Caco-2 (cell line): ENCODE results near the gene MCFD2. TPM values are rescaled to one million over a fixed set of nuclear protein-coding genes. Genes with fewer than 3 reads are reported as not detected.

Source experiments
- BruUV-seq: library from RNA; stranded (reverse); fragments of 400-500 nt; replicated peaks from 2 replicates; lab custom pipeline; 2021; lab: Mats Ljungman, UMichigan
- CTCF ChIA-PET: fragments of 300-600 bp; sonication (Branson Sonifier 250); formaldehyde crosslinking; loops from one replicate; lab custom pipeline; 2022; ENCODE audit warnings: antibody characterized with exemption; lab: Charles Lee
- POLR2A ChIA-PET: fragments of 300-600 bp; sonication (Branson Sonifier 250); formaldehyde crosslinking; loops from one replicate; lab custom pipeline; 2022; ENCODE audit warnings: antibody characterized with exemption; lab: Charles Lee
- DNase-seq, 2 experiments: peaks; one replicate each; pipeline versions ENCODE4 v3.0.0 to v3.0.0-alpha.2; 2020 to 2022
- H3K27me3 ChIP-seq: replicated peaks from 2 replicates; pipeline ENCODE4 v1.6.0; 2011; ENCODE audit warnings: low read length; ENCODE audit not compliant: control insufficient read depth, insufficient read depth
- H3K36me3 ChIP-seq: 2 replicates; pipeline ENCODE4 v1.5.1; 2011; ENCODE audit warnings: low read length; ENCODE audit not compliant: control insufficient read depth, insufficient read depth
- H3K4me1 ChIP-seq: fragments of 250-450 bp; sonication (Bioruptor Pico); 2 replicates; pipeline ENCODE4 v1.5.1; 2020; ENCODE audit warnings: mild to moderate bottlenecking
- H3K4me3 ChIP-seq: 2 replicates; pipeline ENCODE4 v1.5.1; 2011; ENCODE audit warnings: low read depth, mild to moderate bottlenecking, control low read depth, low read length
- H3K9me3 ChIP-seq: fragments of 250-450 bp; sonication (Bioruptor Pico); 2 replicates; pipeline ENCODE4 v1.5.1; 2020; ENCODE audit warnings: mild to moderate bottlenecking, moderate library complexity
- H3K27ac Mint-ChIP-seq: one replicate; pipeline ENCODE4 v1.8.0; 2022; ENCODE audit warnings: mixed read lengths; ENCODE audit not compliant: unreplicated experiment
- H3K27me3 Mint-ChIP-seq: one replicate; pipeline ENCODE4 v1.8.0; 2022; ENCODE audit warnings: mixed read lengths; ENCODE audit not compliant: insufficient read depth, unreplicated experiment
- H3K36me3 Mint-ChIP-seq: one replicate; pipeline ENCODE4 v1.8.0; 2022; ENCODE audit warnings: mild to moderate bottlenecking, mixed read lengths; ENCODE audit not compliant: insufficient read depth, unreplicated experiment
- H3K4me1 Mint-ChIP-seq: one replicate; pipeline ENCODE4 v1.8.0; 2022; ENCODE audit warnings: low read depth, mixed read lengths; ENCODE audit not compliant: unreplicated experiment
- H3K4me3 Mint-ChIP-seq: one replicate; pipeline ENCODE4 v1.8.0; 2022; ENCODE audit warnings: mild to moderate bottlenecking, moderate library complexity, mixed read lengths; ENCODE audit not compliant: unreplicated experiment
- H3K9me3 Mint-ChIP-seq: one replicate; pipeline ENCODE4 v1.8.0; 2022; ENCODE audit warnings: mixed read lengths; ENCODE audit not compliant: unreplicated experiment
- intact Hi-C: fragments of 100-400 bp; cut with micrococcal nuclease; formaldehyde crosslinking; loops from one replicate; pipeline ENCODE4 v1.10.0; 2022; ENCODE audit not compliant: unreplicated experiment
- total RNA-seq: library from RNA; stranded (reverse); gene quantifications from 2 replicates; pipeline ENCODE4 v1.2.3, GENCODE V29; 2022
- TF ChIP-seq, protein P1 (sequence below), 2 experiments: fragments of 200-600 bp in 1 of 2; IDR thresholded peaks; 1 replicate in 1 of 2; 2 replicates in 1 of 2; pipeline versions ENCODE4 v1.5.1 to v1.8.0; 2011 to 2022; ENCODE audit warnings: antibody characterized with exemption in 1 of 2, control low read depth in 1 of 2, inconsistent platforms in 1 of 2, low read depth in 1 of 2, low read length in 1 of 2, mild to moderate bottlenecking in 1 of 2, moderate library complexity in 1 of 2; ENCODE audit not compliant: insufficient read depth in 1 of 2, severe bottlenecking in 1 of 2, unreplicated experiment in 1 of 2

Gene MCFD2
- total RNA-seq, 1 experiment from 2014 or later, result 156 TPM

DNA sequence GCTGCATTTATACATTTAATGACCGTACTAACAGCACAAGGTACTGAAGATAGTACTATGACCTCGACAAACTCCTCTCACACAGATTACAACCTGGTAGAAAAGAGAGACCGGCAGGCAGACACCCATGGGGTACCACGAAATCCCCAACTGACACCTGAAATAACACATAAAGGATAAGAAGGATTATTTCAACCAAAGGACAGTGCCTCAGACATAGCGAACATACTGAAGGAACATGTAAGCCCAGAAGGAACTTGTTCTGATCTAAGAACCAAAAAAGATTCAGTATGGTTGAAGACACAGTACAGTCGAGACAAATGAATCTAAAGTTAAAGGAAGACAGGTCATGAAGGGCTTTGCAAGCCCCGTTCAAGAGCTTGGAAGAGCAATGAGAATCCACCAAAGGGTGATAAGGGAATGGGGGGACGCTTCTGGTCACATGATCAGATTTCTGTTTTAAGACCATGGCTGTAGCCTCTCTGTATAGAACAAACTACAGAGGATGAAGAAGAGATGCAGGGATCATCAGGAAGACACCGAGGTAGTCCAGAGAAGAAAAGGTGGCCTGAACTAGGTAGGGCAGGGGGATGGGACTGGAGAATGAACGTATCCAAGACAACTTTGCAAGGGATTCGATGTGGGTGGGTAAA is 902 bp downstream of the MCFD2 start:
- intact Hi-C loops, result no loop called here
- BruUV-seq, result no TSS peak
- POLR2A ChIA-PET, result no interaction called here
- H3K27me3 Mint-ChIP-seq, result no peaks in the 10 kb centered on the region
- peak overlapping the region; percentile 74 for H3K27ac Mint-ChIP-seq
- no peak for DNase-seq
- peaks cover 34% of the 10 kb centered on the region for H3K36me3 Mint-ChIP-seq
- H3K4me3 ChIP-seq, result peak overlapping the region; percentile 93
- H3K9me3 Mint-ChIP-seq, result no peaks in the 10 kb centered on the region
- peaks cover 17% of the 10 kb centered on the region for H3K4me1 ChIP-seq
- peak overlapping the region; percentile 88 for H3K4me3 Mint-ChIP-seq
- H3K4me1 Mint-ChIP-seq, result peaks cover 19% of the 10 kb centered on the region
- H3K36me3 ChIP-seq, result peaks cover 4% of the 10 kb centered on the region; the same call in 1 of the 2 replicates
- CTCF ChIA-PET, result no interaction called here
- TF ChIP-seq, protein P1, sequence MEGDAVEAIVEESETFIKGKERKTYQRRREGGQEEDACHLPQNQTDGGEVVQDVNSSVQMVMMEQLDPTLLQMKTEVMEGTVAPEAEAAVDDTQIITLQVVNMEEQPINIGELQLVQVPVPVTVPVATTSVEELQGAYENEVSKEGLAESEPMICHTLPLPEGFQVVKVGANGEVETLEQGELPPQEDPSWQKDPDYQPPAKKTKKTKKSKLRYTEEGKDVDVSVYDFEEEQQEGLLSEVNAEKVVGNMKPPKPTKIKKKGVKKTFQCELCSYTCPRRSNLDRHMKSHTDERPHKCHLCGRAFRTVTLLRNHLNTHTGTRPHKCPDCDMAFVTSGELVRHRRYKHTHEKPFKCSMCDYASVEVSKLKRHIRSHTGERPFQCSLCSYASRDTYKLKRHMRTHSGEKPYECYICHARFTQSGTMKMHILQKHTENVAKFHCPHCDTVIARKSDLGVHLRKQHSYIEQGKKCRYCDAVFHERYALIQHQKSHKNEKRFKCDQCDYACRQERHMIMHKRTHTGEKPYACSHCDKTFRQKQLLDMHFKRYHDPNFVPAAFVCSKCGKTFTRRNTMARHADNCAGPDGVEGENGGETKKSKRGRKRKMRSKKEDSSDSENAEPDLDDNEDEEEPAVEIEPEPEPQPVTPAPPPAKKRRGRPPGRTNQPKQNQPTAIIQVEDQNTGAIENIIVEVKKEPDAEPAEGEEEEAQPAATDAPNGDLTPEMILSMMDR (IDR thresholded peaks at IDR 0.05; ENCODE audit: insufficient read depth in 1 of 2, low read depth in 1 of 2, low read length in 1 of 2, severe bottlenecking in 1 of 2, unreplicated experiment in 1 of 2), result no peak
- no peaks in the 10 kb centered on the region for H3K27me3 ChIP-seq
- no peaks in the 10 kb centered on the region for H3K9me3 ChIP-seq

DNA sequence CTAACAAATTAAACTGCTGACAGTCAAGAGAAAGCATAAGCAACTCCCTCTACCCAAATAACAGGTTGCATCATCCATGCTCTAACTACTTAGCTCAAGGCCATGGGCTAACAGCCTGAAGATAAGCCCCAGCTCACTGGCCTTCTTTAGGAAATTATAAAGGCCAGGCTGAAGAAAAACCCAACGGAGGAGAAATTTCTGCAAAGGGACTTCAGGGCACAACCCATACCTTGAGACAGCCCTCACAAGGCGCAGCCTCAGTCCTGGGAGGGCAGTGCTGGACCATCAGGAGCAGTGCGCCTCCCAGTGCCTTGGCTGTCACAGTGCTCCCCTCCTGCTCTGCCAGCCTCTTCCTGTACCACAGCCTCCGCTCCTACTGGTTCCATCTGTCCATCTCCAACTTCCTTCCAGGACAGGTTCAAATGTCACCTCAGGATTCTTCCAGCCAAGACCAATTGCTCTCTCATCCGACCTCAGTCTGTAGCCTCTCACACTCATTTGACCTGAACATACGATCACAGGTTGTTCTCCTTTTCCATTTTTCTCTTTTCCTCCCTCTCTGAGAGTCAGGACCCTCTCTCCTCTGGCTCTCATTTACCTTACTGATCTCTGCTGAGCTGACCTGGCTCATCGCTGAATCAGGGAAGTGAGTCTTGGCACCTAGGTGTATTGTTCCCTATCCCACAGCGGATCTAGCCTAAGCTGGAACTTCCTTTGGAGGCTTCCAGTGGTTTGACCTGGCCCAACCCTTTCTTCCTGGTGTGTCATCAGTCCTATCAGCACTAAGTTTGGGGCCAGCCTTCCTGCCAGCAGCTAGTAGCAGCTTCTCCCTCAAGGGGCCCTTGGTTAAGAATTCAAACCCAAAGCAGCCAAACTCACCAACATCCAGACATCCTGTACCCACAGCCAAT is 1.9 kb downstream of the MCFD2 start:
- TF ChIP-seq, protein P1 (IDR thresholded peaks at IDR 0.05; ENCODE audit: insufficient read depth in 1 of 2, low read depth in 1 of 2, low read length in 1 of 2, severe bottlenecking in 1 of 2, unreplicated experiment in 1 of 2), result no peak
- peaks cover 4% of the 10 kb centered on the region; the same call in 1 of the 2 replicates for H3K36me3 ChIP-seq
- peak in 1 of 2 experiments; percentile 21 for DNase-seq
- H3K4me1 ChIP-seq, result peaks cover 17% of the 10 kb centered on the region
- Mint-ChIP-seq H3K36me3 (peaks cover 43% of the 10 kb centered on the region), H3K4me1 (peaks cover 19% of the 10 kb centered on the region), H3K4me3 (peak overlapping the region; percentile 88), H3K27ac (peak overlapping the region; percentile 16), H3K9me3 (no peaks in the 10 kb centered on the region), H3K27me3 (no peaks in the 10 kb centered on the region)
- no peak overlapping the region for H3K4me3 ChIP-seq
- BruUV-seq, result TSS peak; percentile 53
- H3K9me3 ChIP-seq, result no peaks in the 10 kb centered on the region
- H3K27me3 ChIP-seq, result no peaks in the 10 kb centered on the region
- ChIA-PET POLR2A (no interaction called here), CTCF (no interaction called here)
- intact Hi-C loops, result no loop called here

DNA sequence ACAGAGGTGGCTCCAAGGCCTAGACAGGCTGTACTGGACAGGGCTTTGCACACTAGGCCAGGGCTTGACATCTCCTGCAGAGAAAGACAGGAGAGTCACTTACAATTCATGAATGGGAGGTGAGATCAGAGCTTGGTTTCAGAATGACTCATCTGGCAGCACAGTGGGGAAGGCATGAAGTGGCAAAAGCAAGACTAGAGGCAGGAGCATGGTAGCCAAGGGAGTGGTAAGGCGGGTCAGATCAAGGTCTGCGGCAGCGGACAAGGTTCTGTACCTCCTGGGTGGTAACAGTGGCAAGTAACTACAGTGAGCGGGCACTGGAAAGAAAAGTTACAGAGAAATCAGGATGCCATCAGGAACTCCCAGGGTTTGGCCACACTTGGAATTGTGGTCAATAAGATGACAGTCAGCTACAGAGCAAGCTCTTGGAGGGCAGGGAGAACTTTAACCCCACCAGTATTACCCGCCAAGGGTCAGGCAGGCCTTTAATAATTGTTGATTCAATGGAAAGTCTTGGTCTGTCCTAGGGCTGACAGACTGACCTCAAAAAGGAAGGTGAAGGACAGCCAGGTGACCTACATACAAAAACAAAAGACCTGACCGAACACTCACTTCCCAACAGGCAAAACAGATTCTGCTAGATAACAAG is 5.7 kb downstream of the MCFD2 start:
- intact Hi-C loops, result no loop called here
- H3K36me3 ChIP-seq, result peaks cover 6% of the 10 kb centered on the region
- H3K4me3 ChIP-seq, result no peak overlapping the region
- no peak for DNase-seq
- H3K27me3 Mint-ChIP-seq, result no peaks in the 10 kb centered on the region
- TF ChIP-seq, protein P1 (IDR thresholded peaks at IDR 0.05; ENCODE audit: insufficient read depth in 1 of 2, low read depth in 1 of 2, low read length in 1 of 2, severe bottlenecking in 1 of 2, unreplicated experiment in 1 of 2), result no peak
- no peaks in the 10 kb centered on the region for H3K27me3 ChIP-seq
- ChIA-PET POLR2A (no interaction called here), CTCF (no interaction called here)
- no peaks in the 10 kb centered on the region for H3K9me3 ChIP-seq
- H3K4me1 ChIP-seq, result peaks cover 16% of the 10 kb centered on the region
- H3K9me3 Mint-ChIP-seq, result no peaks in the 10 kb centered on the region
- peaks cover 8% of the 10 kb centered on the region for H3K4me1 Mint-ChIP-seq
- H3K4me3 Mint-ChIP-seq, result no peak overlapping the region
- H3K27ac Mint-ChIP-seq, result no peak overlapping the region
- H3K36me3 Mint-ChIP-seq, result peaks cover 76% of the 10 kb centered on the region
- no TSS peak for BruUV-seq
